Left ventricle myocardium inferior (tissue), 1 donor: ENCODE measurements around the gene RBMS1. TPM values are rescaled to one million over a fixed set of nuclear protein-coding genes. Genes with fewer than 3 reads are reported as not detected.

Experiments used
- DNase-seq: peaks from one replicate; pipeline ENCODE4 v3.0.0-alpha.2; 2020
- H3K27ac ChIP-seq: fragments of 200-600 bp; replicated peaks from 2 replicates; pipeline ENCODE4 v1.8.0; 2021
- H3K27me3 ChIP-seq: fragments of 200-600 bp; 2 replicates; pipeline ENCODE4 v1.8.0; 2021; ENCODE audit warnings: low read depth
- H3K36me3 ChIP-seq: fragments of 200-600 bp; 2 replicates; pipeline ENCODE4 v1.8.0; 2021
- H3K4me1 ChIP-seq: fragments of 200-600 bp; 2 replicates; pipeline ENCODE4 v1.8.0; 2021
- H3K4me3 ChIP-seq: fragments of 200-600 bp; 2 replicates; pipeline ENCODE4 v1.8.0; 2021; ENCODE audit warnings: mild to moderate bottlenecking, moderate library complexity
- H3K9me3 ChIP-seq: fragments of 200-600 bp; replicated peaks from 2 replicates; pipeline ENCODE4 v1.8.0; 2021
- CTCF ChIP-seq: fragments of 200-600 bp; IDR thresholded peaks from 2 replicates; pipeline ENCODE4 v1.8.0; 2021; ENCODE audit warnings: antibody characterized with exemption, mild to moderate bottlenecking, borderline replicate concordance
- intact Hi-C: fragments of 100-400 bp; cut with micrococcal nuclease; formaldehyde crosslinking; loops from one replicate; pipeline ENCODE4 v1.11.0; 2022
- total RNA-seq: library from RNA; stranded (reverse); fragmentation: NEBNext Ultra II Directional; extraction: Animal tissue kit (Norgen Biotek cat#: 25700); gene quantifications from one replicate; pipeline ENCODE4 v1.2.1, GENCODE V29; 2021
- donor health status: DM: no; HTN: yes; CAD: no; lungs with severe emphysema.

The RBMS1 gene
- total RNA-seq, 1 donor from 2014 or later = 56.2 TPM

DNA sequence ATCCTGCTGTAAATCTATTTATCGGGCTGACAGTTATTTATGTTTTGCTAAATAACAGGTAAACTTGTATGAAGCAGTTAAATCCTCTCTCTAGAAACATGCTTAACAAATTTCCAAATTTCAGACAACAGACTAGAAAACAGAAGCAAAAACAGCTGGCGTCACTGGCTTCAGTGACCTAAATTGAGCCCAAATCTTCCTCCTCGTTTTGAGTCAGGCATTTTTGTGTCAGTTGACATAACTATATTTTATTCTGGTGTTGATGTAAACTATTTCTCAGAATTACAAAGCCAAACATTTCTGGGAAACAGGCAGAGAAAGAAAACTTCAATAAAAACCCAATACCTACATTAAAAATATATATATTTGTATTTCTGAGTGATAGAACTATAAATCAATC is 21.7 kb downstream of the RBMS1 start:
- peak overlapping the region; percentile 4 for H3K27ac ChIP-seq
- no peak for DNase-seq
- no peaks in the 10 kb centered on the region for H3K27me3 ChIP-seq
- H3K4me3 ChIP-seq = no peak overlapping the region
- intact Hi-C loops = no loop called here
- no peaks in the 10 kb centered on the region for H3K9me3 ChIP-seq
- peaks cover 84% of the 10 kb centered on the region for H3K4me1 ChIP-seq
- TF ChIP-seq CTCF = no peak
- H3K36me3 ChIP-seq = no peaks in the 10 kb centered on the region

DNA sequence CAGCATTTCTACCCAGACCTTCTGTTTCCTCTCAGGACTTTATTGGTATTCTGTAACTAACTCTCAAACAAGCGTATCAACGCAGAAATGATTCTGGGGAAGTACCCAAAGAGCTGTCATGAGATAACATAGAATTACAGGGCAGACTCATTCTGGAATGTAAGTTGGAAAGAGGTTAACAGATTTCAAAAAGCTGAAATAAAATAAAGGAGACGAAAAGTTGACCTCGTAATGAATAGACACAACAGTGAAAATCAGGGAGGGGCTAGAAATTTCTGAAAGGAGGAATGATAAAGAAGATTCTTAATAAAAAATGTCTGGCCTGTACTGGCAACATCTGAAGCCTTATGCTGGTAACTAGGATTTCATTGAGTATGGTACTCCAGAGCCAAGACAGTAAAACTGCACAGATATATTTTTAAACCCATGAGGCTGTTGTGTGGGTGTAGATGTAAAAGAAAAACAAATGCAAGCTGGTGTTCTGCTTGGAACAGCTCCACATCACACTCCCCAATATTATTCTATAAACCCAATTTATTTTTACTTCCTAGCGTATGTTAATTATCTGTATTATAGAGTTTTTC is 23.9 kb downstream of the RBMS1 start:
- Histone ChIP-seq H3K4me3 (no peak overlapping the region), H3K27me3 (no peaks in the 10 kb centered on the region), H3K9me3 (no peaks in the 10 kb centered on the region), H3K4me1 (peaks cover 94% of the 10 kb centered on the region), H3K27ac (peak overlapping the region; percentile 41), H3K36me3 (no peaks in the 10 kb centered on the region)
- no peak for TF ChIP-seq CTCF
- no peak for DNase-seq
- intact Hi-C loops = no loop called here

DNA sequence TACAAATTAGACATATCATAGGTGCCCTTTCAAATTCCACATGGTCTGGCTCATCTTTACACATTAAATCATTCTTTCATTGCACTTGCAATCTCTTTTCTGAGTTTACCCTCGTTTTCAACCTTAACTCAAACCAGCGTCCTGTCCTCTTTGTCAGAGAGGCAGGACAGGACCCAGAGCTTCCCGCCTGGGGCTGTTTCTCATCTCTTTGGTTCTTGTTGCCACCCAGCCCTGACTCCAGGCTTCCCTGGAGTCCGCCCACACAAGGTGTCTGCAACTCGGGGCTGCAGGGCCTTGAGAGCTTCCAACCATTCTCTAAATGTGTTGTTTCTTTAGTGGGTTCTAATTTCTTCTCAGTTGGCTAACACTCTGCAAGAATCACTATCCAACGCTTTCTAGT is 24.4 kb downstream of the RBMS1 start:
- Histone ChIP-seq H3K27ac (peak overlapping the region; percentile 41), H3K27me3 (no peaks in the 10 kb centered on the region), H3K36me3 (no peaks in the 10 kb centered on the region), H3K4me1 (peaks cover 94% of the 10 kb centered on the region), H3K4me3 (no peak overlapping the region), H3K9me3 (no peaks in the 10 kb centered on the region)
- TF ChIP-seq CTCF = no peak
- intact Hi-C loops = no loop called here
- DNase-seq = no peak

DNA sequence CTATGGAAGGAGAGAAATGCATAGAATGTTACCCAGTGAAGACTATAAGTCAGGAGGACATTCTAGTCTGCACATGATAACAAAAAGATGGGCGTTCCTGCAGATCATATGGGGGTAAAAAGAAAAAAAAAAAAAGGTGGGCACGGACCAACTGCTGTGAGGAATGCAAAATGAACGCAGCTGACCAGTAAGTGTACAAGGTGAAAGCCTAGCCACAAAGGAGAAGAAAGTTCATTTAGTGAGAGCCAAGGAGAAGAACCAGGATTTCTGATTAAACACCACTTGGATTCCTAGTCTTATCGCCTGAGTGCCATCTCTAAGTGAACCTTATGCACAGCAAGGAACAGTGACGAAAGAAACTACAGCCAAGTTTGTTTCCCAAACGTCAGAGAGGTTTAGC is 26.5 kb downstream of the RBMS1 start:
- H3K4me1 ChIP-seq = peaks cover 93% of the 10 kb centered on the region

GRCh38 chr2:160465406-160465805 is 28.2 kb downstream of the RBMS1 start:
- intact Hi-C loops = no loop called here
- TF ChIP-seq CTCF = no peak
- peaks cover 89% of the 10 kb centered on the region for H3K4me1 ChIP-seq

More for the DNA sequence above, 26.5 kb downstream of the RBMS1 start:
- Histone ChIP-seq H3K9me3 (no peaks in the 10 kb centered on the region), H3K27ac (no peak overlapping the region), H3K27me3 (no peaks in the 10 kb centered on the region), H3K4me3 (no peak overlapping the region), H3K36me3 (no peaks in the 10 kb centered on the region)
- DNase-seq = no peak
- no peak for TF ChIP-seq CTCF
- intact Hi-C loops = no loop called here

More at GRCh38 chr2:160465406-160465805, 28.2 kb downstream of the RBMS1 start:
- Histone ChIP-seq H3K9me3 (no peaks in the 10 kb centered on the region), H3K36me3 (no peaks in the 10 kb centered on the region), H3K27ac (no peak overlapping the region), H3K27me3 (no peaks in the 10 kb centered on the region), H3K4me3 (no peak overlapping the region)
- no peak for DNase-seq
